ENCODE results near the gene MIF.

- TF ChIP-seq CTCF (IDR thresholded peaks at IDR 0.05) (no peak), POLR2A (IDR thresholded peaks at IDR 0.05) (no peak)
Measured at GRCh38 chr22:23847991-23848864, 46.0 kb upstream of the MIF start.
